BLaER1 treated with 17β-estradiol and CSF1 and Interleukin-3, amounts not matched to agents 10 nM and 100 nM (cell line): Measurements from ENCODE around the gene CFAP77.

Experiments used
- H3K27ac ChIP-seq, 11 experiments: shearing (Covaris generic); formaldehyde crosslinking; 2 replicates each; pipeline ENCODE4 v1.8.1; 2022
- H3K27me3 ChIP-seq, 11 experiments: shearing (Covaris generic); formaldehyde crosslinking; 2 replicates each; pipeline ENCODE4 v1.8.1; 2022
- H3K36me3 ChIP-seq, 11 experiments: shearing (Covaris generic); formaldehyde crosslinking; 2 replicates each; pipeline ENCODE4 v1.8.1; 2022
- H3K4me1 ChIP-seq, 10 experiments: shearing (Covaris generic); formaldehyde crosslinking; 2 replicates each; pipeline ENCODE4 v1.8.1; 2022
- H3K4me2 ChIP-seq, 11 experiments: shearing (Covaris generic); formaldehyde crosslinking; 2 replicates each; pipeline ENCODE4 v1.8.1; 2022
- H3K4me3 ChIP-seq, 10 experiments: shearing (Covaris generic); formaldehyde crosslinking; 2 replicates each; pipeline ENCODE4 v1.8.1; 2022
- H3K9ac ChIP-seq, 11 experiments: shearing (Covaris generic); formaldehyde crosslinking; 2 replicates each; pipeline ENCODE4 v1.8.1; 2022
- H3K9me3 ChIP-seq, 11 experiments: shearing (Covaris generic); formaldehyde crosslinking; replicated peaks in 1 of 11; 2 replicates each; pipeline ENCODE4 v1.8.1; 2022
- H4K20me1 ChIP-seq, 11 experiments: shearing (Covaris generic); formaldehyde crosslinking; 2 replicates each; pipeline ENCODE4 v1.8.1; 2022
- Cebpa-rat ChIP-seq, 11 experiments: shearing (Covaris generic); IDR thresholded peaks; 2 replicates each; pipeline ENCODE4 v1.8.1; 2022

The CFAP77 gene

GRCh38 chr9:132547436-132547835, 137.4 kb downstream of the CFAP77 start:
- Histone ChIP-seq H3K9ac (no peak overlapping the region), H3K27ac (no peak overlapping the region), H3K9me3 (no peaks in the 10 kb centered on the region), H3K27me3 (no peaks in the 10 kb centered on the region), H4K20me1 (peaks cover 0 to 6% (median 0%) of the 10 kb centered on the region in 11 experiments; a peak in 1 of 22 replicates), H3K4me2 (peak overlapping the region in 5 of 11 experiments; percentile 71 to 88 (median 78); a peak in 8 of 22 replicates), H3K36me3 (no peaks in the 10 kb centered on the region), H3K4me1 (peaks cover 9 to 23% (median 18%) of the 10 kb centered on the region in 10 experiments; a peak in 19 of 20 replicates), H3K4me3 (no peak overlapping the region)
- no peak for TF ChIP-seq Cebpa-rat (IDR thresholded peaks at IDR 0.05)

- H3K4me3 ChIP-seq: no peak overlapping the region
- no peak overlapping the region for H3K9ac ChIP-seq
- no peaks in the 10 kb centered on the region for H3K9me3 ChIP-seq
- no peak overlapping the region for H3K27ac ChIP-seq
- H3K36me3 ChIP-seq: no peaks in the 10 kb centered on the region
- no peaks in the 10 kb centered on the region for H3K27me3 ChIP-seq
- no peak for TF ChIP-seq Cebpa-rat (IDR thresholded peaks at IDR 0.05)
- peak overlapping the region in 3 of 11 experiments; percentile 10 to 86 (median 78); a peak in 5 of 22 replicates for H3K4me2 ChIP-seq
- H4K20me1 ChIP-seq: peaks cover 0 to 3% (median 0%) of the 10 kb centered on the region in 11 experiments; a peak in 1 of 22 replicates
- peaks cover 9 to 23% (median 18%) of the 10 kb centered on the region in 10 experiments; a peak in 19 of 20 replicates for H3K4me1 ChIP-seq
Observed at GRCh38 chr9:132547976-132548730, 138.1 kb downstream of the CFAP77 start.

- Histone ChIP-seq H3K9ac (no peak overlapping the region), H3K27ac (no peak overlapping the region), H3K4me2 (no peak overlapping the region), H3K9me3 (no peaks in the 10 kb centered on the region), H3K27me3 (no peaks in the 10 kb centered on the region), H4K20me1 (no peaks in the 10 kb centered on the region), H3K4me1 (peaks cover 9 to 23% (median 18%) of the 10 kb centered on the region in 10 experiments; a peak in 19 of 20 replicates), H3K4me3 (no peak overlapping the region), H3K36me3 (no peaks in the 10 kb centered on the region)
- no peak for TF ChIP-seq Cebpa-rat (IDR thresholded peaks at IDR 0.05)
Observed at GRCh38 chr9:132548751-132549640, 139.0 kb downstream of the CFAP77 start.

DNA sequence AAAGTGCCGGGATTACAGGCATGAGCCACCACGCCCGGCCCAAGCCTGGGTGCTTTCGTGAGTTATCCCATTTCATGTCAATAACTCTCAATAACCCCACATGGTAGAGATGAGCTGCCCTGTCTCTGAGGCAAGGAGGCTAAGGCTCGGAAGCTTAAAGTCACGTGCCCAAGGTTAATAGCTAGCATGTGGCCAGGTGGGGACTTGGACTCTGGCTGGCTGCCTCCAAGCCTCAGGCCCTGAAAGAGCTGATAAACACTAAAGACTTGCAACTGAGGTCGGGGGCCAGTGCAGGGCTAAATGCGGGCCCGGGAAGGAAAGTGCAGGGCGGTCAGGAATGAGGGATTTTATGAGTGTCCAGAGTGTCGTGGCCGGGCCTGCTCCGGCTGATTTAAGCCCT, 141.5 kb downstream of the CFAP77 start:
- Histone ChIP-seq H3K4me3 (no peak overlapping the region), H3K27ac (no peak overlapping the region), H3K27me3 (no peaks in the 10 kb centered on the region), H4K20me1 (no peaks in the 10 kb centered on the region), H3K9ac (no peak overlapping the region), H3K9me3 (no peaks in the 10 kb centered on the region), H3K4me2 (no peak overlapping the region), H3K36me3 (no peaks in the 10 kb centered on the region), H3K4me1 (peaks cover 2 to 13% (median 9%) of the 10 kb centered on the region in 10 experiments; a peak in 19 of 20 replicates)
- TF ChIP-seq Cebpa-rat (IDR thresholded peaks at IDR 0.05): no peak

GRCh38 chr9:132552041-132552440, 142.0 kb downstream of the CFAP77 start:
- Histone ChIP-seq H3K27ac (no peak overlapping the region), H4K20me1 (0 out of 22 replicates have a peak, but pooled peaks cover 0 to 2% (median 0%) of the 10 kb centered on the region in 11 experiments), H3K4me2 (no peak overlapping the region), H3K27me3 (no peaks in the 10 kb centered on the region), H3K9me3 (no peaks in the 10 kb centered on the region), H3K9ac (no peak overlapping the region), H3K36me3 (no peaks in the 10 kb centered on the region), H3K4me3 (no peak overlapping the region), H3K4me1 (peaks cover 0 to 9% (median 5%) of the 10 kb centered on the region in 10 experiments; a peak in 9 of 20 replicates)
- no peak for TF ChIP-seq Cebpa-rat (IDR thresholded peaks at IDR 0.05)

GRCh38 chr9:132554755-132555154, 144.7 kb downstream of the CFAP77 start:
- H3K9ac ChIP-seq: no peak overlapping the region
- 0 out of 22 replicates have a peak, but pooled peaks cover 0 to 5% (median 0%) of the 10 kb centered on the region in 11 experiments for H4K20me1 ChIP-seq
- no peak overlapping the region for H3K4me2 ChIP-seq
- no peaks in the 10 kb centered on the region for H3K27me3 ChIP-seq
- H3K4me1 ChIP-seq: no peaks in the 10 kb centered on the region
- no peak overlapping the region for H3K4me3 ChIP-seq
- TF ChIP-seq Cebpa-rat (IDR thresholded peaks at IDR 0.05): no peak
- H3K9me3 ChIP-seq: peaks cover 0 to 7% (median 0%) of the 10 kb centered on the region in 11 experiments; a peak in 1 of 22 replicates
- H3K36me3 ChIP-seq: no peaks in the 10 kb centered on the region
- H3K27ac ChIP-seq: no peak overlapping the region

DNA sequence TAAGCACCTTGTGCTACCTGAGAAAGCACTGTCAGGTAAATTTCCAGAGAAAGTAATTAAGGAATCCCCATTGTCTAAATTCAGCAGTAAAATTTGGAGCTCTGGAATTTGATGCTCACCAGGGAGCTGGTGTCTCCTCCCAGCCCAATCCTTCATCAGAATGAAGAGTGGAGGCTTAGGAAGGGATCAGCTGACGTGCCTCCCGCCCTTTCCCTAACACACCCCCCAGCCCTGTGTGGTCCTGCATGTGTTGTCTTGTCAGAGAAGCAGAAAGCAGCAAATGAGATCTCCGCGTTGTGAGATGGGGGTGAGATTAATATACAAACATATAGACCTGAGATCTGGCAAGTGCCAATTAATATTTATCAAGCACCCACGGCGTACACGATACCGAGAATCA, 145.5 kb downstream of the CFAP77 start:
- peaks cover 0 to 7% (median 0%) of the 10 kb centered on the region in 11 experiments; a peak in 1 of 22 replicates for H3K9me3 ChIP-seq
- H3K4me3 ChIP-seq: no peak overlapping the region
- H3K36me3 ChIP-seq: no peaks in the 10 kb centered on the region
- no peak overlapping the region for H3K9ac ChIP-seq
- H3K4me2 ChIP-seq: no peak overlapping the region
- H3K4me1 ChIP-seq: no peaks in the 10 kb centered on the region
- no peaks in the 10 kb centered on the region for H3K27me3 ChIP-seq
- TF ChIP-seq Cebpa-rat (IDR thresholded peaks at IDR 0.05): no peak
- H4K20me1 ChIP-seq: 0 out of 22 replicates have a peak, but pooled peaks cover 0 to 5% (median 0%) of the 10 kb centered on the region in 11 experiments
- no peak overlapping the region for H3K27ac ChIP-seq

DNA sequence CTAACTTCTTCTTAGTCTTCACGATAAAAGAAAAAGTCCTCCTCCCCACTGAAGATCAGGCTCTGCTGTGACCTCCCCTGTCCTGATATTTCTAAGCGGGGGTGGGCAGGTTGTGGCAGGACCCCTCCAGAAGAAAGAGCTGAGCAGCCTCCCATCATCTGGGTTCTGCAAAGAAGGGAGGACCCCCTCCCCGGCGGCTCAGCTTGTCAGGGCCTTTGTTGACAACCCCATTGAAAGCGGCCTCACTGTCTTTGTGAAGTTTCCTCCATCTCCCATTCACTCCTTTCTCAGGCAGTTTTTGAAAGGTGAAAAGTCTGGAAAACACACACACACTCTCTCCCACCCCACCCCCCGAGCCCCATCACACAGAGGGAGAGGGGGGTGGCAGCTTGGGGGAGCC, 146.2 kb downstream of the CFAP77 start:
- Histone ChIP-seq H3K36me3 (no peaks in the 10 kb centered on the region), H4K20me1 (0 out of 22 replicates have a peak, but pooled peaks cover 0 to 5% (median 0%) of the 10 kb centered on the region in 11 experiments), H3K9me3 (peaks cover 0 to 7% (median 0%) of the 10 kb centered on the region in 11 experiments; a peak in 1 of 22 replicates), H3K27me3 (no peaks in the 10 kb centered on the region), H3K4me2 (no peak overlapping the region), H3K4me3 (no peak overlapping the region), H3K9ac (no peak overlapping the region), H3K4me1 (no peaks in the 10 kb centered on the region), H3K27ac (no peak overlapping the region)
- TF ChIP-seq Cebpa-rat (IDR thresholded peaks at IDR 0.05): no peak

GRCh38 chr9:132556714-132557113, 146.7 kb downstream of the CFAP77 start:
- Histone ChIP-seq H4K20me1 (0 out of 22 replicates have a peak, but pooled peaks cover 0 to 5% (median 0%) of the 10 kb centered on the region in 11 experiments), H3K4me1 (peaks cover 0 to 4% (median under 1%) of the 10 kb centered on the region in 10 experiments; a peak in 10 of 20 replicates), H3K9me3 (peaks cover 0 to 7% (median 0%) of the 10 kb centered on the region in 11 experiments; a peak in 1 of 22 replicates), H3K4me3 (no peak overlapping the region), H3K9ac (no peak overlapping the region), H3K27me3 (no peaks in the 10 kb centered on the region), H3K36me3 (no peaks in the 10 kb centered on the region), H3K4me2 (no peak overlapping the region), H3K27ac (no peak overlapping the region)
- TF ChIP-seq Cebpa-rat (IDR thresholded peaks at IDR 0.05): no peak
